K562 (cell line): ENCODE measurements around the gene CNPPD1. TPM values are rescaled to one million over a fixed set of nuclear protein-coding genes. Genes with fewer than 3 reads are reported as not detected.

Experiments
- GABPB2 ChIP-seq: fragments of 250-450 bp; sonication (Bioruptor Pico); conservative IDR thresholded peaks from 2 replicates; pipeline ENCODE4 v1.5.1; 2021; ENCODE audit warnings: mild to moderate bottlenecking
- HDAC3 ChIP-seq: fragments of 450-650 bp; IDR thresholded peaks from 2 replicates; pipeline ENCODE4 v1.6.1; 2018; ENCODE audit warnings: borderline replicate concordance, mild to moderate bottlenecking, moderate library complexity; ENCODE audit not compliant: partially characterized antibody
- KAT2B ChIP-seq: IDR thresholded peaks from one replicate; pipeline ENCODE4 v1.6.1; 2012; ENCODE audit warnings: low read depth, mild to moderate bottlenecking, control low read depth, inconsistent platforms, low read length, moderate library complexity
- MCM2 ChIP-seq: fragments of 450-650 bp; IDR thresholded peaks from 2 replicates; pipeline ENCODE4 v1.6.1; 2017; ENCODE audit warnings: low read depth, mild to moderate bottlenecking
- NFIX ChIP-seq: fragments of 250-450 bp; sonication (Bioruptor Pico); IDR thresholded peaks from 2 replicates; pipeline ENCODE4 v1.4.0; 2020; ENCODE audit warnings: low read depth, mild to moderate bottlenecking, moderate library complexity
- NONO ChIP-seq, 2 experiments: fragments of 200-400 bp in 1 of 2; fragments of 450-650 bp in 1 of 2; formaldehyde crosslinking in 1 of 2; IDR thresholded peaks; 2 replicates each; pipeline ENCODE4 v1.6.1; 2017; ENCODE audit warnings: low read depth in 2 of 2, mild to moderate bottlenecking in 2 of 2, moderate library complexity in 2 of 2, low read length in 1 of 2
- RBM39 ChIP-seq: fragments of 200-400 bp; formaldehyde crosslinking; optimal IDR thresholded peaks from 2 replicates; pipeline ENCODE3; 2018; ENCODE audit warnings: low read depth, low read length
- RHOXF2B ChIP-seq: fragments of 250-450 bp; sonication (Bioruptor Pico); conservative IDR thresholded peaks from 2 replicates; pipeline ENCODE4 v1.5.1; 2021
- SNRNP70 ChIP-seq: fragments of 200-400 bp; formaldehyde crosslinking; optimal IDR thresholded peaks from 2 replicates; pipeline ENCODE3; 2017; ENCODE audit warnings: low read depth, low read length
- SRSF1 ChIP-seq: fragments of 200-400 bp; formaldehyde crosslinking; IDR thresholded peaks from 2 replicates; pipeline ENCODE4 v1.6.1; 2017; ENCODE audit warnings: mild to moderate bottlenecking, low read depth, low read length, moderate library complexity
- ZNF324 ChIP-seq: fragments of 250-450 bp; sonication (Bioruptor Pico); IDR thresholded peaks from 2 replicates; pipeline ENCODE4 v1.4.0; 2020; ENCODE audit warnings: mild to moderate bottlenecking
- ZNF354B ChIP-seq: fragments of 250-450 bp; sonication (Bioruptor Pico); IDR thresholded peaks from 2 replicates; pipeline ENCODE4 v1.4.0; 2020
- ZNF695 ChIP-seq: fragments of 450-650 bp; formaldehyde crosslinking; IDR thresholded peaks from 2 replicates; pipeline ENCODE4 v1.4.0; 2020; ENCODE audit warnings: mild to moderate bottlenecking, moderate library complexity
- ZNF780A ChIP-seq: fragments of 250-450 bp; sonication (Bioruptor Pico); IDR thresholded peaks from 2 replicates; pipeline ENCODE4 v1.5.0; 2021; ENCODE audit warnings: mild to moderate bottlenecking
- polyA plus RNA-seq, 8 experiments: library from polyadenylated mRNA; depleted of rRNA in 4 of 8; stranded (reverse) in 5 of 8; unstranded in 3 of 8; fragments of >200 nt; fragmentation: Nextera tagmentation in 2 of 8; fragmentation: Illumina TruSeq in 1 of 8; extraction: Ambion mirVana in 2 of 8; extraction: Trizol in 1 of 8; gene quantifications; 2 replicates each; pipeline versions ENCODE4 v1.2.1 to v1.2.3, GENCODE V29; 2011 to 2014; ENCODE audit warnings: inconsistent platforms in 1 of 8, missing spikeins in 1 of 8
- total RNA-seq, 7 experiments: library from RNA; depleted of rRNA in 6 of 7; stranded (reverse); fragments of >200 nt in 6 of 7; fragmentation: Illumina TruSeq in 2 of 7; extraction: Trizol in 2 of 7; gene quantifications; 2 replicates each; pipeline versions ENCODE4 v1.2.1 to v1.2.3, GENCODE V29; 2011 to 2021; ENCODE audit warnings: low replicate concordance in 1 of 7
- TF ChIP-seq, protein P1 (sequence below): fragments of 250-450 bp; sonication (Bioruptor Pico); IDR thresholded peaks from 2 replicates; pipeline ENCODE4 v1.5.0; 2021
- TF ChIP-seq, protein P2 (sequence below): sonication (generic); IDR thresholded peaks from 2 replicates; pipeline ENCODE4 v1.6.1; 2016
- TF ChIP-seq, protein P3 (sequence below): fragments of 250-450 bp; sonication (Bioruptor Pico); IDR thresholded peaks from 2 replicates; pipeline ENCODE4 v1.8.0; 2022; ENCODE audit warnings: moderate library complexity, mild to moderate bottlenecking, inconsistent platforms
- TF ChIP-seq, protein P4 (sequence below): IDR thresholded peaks from 2 replicates; pipeline ENCODE4 v1.6.1; 2012; ENCODE audit warnings: low read depth, low read length, improper control_type of control experiment, borderline replicate concordance
- TF ChIP-seq, protein P5 (sequence below): fragments of 450-650 bp; formaldehyde crosslinking; IDR thresholded peaks from 2 replicates; pipeline ENCODE4 v1.4.0; 2020; ENCODE audit warnings: mild to moderate bottlenecking, moderate library complexity

The CNPPD1 gene
- total and polyA plus RNA-seq, 9 of the 15 experiments (the other 6 are each of a cell fraction or from before 2014, with no cell fraction given): 9.9 to 53.5 (median 27.0) TPM

DNA sequence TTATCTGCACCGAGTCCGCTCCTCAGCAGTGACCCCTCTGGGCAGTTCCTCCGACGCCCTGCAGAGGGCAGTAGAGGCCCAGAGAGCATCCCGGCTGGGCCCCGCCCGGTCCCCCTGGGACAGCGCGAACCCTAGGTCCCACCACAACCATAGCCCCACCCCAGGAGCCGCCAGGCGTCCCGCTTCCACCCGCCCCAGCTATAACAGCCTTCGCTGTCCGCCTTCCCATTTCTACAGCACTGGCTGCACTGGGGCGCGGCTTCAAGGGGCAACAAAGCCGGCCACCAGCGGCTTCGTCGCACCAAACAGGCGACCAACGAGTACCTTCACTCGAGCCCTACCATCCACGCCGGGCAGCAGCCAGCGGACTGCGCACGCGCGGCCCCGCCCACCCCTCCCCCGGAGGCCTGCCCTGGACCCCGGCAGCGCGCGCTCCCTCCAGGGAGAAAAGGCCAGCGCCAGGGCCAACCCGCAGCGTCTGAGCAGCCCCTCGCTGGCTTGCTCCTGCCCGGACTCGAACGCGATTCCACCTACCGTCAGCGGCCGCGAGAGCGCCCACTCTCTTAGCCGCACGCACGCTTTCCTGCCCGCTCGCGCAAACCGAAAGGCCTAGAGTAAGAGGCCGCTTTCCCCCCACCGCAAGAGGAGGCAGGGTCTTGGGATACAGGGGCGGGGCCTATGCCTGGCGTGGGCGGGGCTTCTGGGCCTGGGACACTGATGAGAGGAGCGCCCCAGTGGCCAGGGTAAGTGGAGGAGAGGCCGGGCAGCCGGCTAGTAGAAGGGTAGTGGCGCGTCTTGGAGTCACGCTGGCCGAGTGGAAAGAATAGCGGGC, 16.3 kb downstream of the CNPPD1 start, which contains the start of gene NHEJ1 (continued):
- TF ChIP-seq, protein P1, sequence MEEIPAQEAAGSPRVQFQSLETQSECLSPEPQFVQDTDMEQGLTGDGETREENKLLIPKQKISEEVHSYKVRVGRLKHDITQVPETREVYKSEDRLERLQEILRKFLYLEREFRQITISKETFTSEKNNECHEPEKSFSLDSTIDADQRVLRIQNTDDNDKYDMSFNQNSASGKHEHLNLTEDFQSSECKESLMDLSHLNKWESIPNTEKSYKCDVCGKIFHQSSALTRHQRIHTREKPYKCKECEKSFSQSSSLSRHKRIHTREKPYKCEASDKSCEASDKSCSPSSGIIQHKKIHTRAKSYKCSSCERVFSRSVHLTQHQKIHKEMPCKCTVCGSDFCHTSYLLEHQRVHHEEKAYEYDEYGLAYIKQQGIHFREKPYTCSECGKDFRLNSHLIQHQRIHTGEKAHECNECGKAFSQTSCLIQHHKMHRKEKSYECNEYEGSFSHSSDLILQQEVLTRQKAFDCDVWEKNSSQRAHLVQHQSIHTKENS (CRISPR knock-in tag): no peak
- TF ChIP-seq, protein P2, sequence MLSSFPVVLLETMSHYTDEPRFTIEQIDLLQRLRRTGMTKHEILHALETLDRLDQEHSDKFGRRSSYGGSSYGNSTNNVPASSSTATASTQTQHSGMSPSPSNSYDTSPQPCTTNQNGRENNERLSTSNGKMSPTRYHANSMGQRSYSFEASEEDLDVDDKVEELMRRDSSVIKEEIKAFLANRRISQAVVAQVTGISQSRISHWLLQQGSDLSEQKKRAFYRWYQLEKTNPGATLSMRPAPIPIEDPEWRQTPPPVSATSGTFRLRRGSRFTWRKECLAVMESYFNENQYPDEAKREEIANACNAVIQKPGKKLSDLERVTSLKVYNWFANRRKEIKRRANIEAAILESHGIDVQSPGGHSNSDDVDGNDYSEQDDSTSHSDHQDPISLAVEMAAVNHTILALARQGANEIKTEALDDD: no peak
- TF ChIP-seq, protein P3, sequence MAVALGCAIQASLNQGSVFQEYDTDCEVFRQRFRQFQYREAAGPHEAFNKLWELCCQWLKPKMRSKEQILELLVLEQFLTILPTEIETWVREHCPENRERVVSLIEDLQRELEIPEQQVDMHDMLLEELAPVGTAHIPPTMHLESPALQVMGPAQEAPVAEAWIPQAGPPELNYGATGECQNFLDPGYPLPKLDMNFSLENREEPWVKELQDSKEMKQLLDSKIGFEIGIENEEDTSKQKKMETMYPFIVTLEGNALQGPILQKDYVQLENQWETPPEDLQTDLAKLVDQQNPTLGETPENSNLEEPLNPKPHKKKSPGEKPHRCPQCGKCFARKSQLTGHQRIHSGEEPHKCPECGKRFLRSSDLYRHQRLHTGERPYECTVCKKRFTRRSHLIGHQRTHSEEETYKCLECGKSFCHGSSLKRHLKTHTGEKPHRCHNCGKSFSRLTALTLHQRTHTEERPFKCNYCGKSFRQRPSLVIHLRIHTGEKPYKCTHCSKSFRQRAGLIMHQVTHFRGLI: no peak
- TF ChIP-seq HDAC3: no peak
- no peak for TF ChIP-seq ZNF324
- TF ChIP-seq NFIX (CRISPR knock-in tag): no peak
- TF ChIP-seq RHOXF2B (CRISPR knock-in tag): no peak
- no peak for TF ChIP-seq KAT2B
- TF ChIP-seq MCM2: no peak
- no peak for TF ChIP-seq RBM39
- TF ChIP-seq, protein P4, sequence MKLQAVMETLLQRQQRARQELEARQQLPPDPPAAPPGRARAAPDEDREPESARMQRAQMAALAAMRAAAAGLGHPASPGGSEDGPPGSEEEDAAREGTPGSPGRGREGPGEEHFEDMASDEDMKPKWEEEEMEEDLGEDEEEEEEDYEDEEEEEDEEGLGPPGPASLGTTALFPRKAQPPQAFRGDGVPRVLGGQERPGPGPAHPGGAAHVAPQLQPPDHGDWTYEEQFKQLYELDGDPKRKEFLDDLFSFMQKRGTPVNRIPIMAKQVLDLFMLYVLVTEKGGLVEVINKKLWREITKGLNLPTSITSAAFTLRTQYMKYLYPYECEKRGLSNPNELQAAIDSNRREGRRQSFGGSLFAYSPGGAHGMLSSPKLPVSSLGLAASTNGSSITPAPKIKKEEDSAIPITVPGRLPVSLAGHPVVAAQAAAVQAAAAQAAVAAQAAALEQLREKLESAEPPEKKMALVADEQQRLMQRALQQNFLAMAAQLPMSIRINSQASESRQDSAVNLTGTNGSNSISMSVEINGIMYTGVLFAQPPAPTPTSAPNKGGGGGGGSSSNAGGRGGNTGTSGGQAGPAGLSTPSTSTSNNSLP: no peak
- TF ChIP-seq ZNF780A (CRISPR knock-in tag): no peak
- no peak for TF ChIP-seq SNRNP70
- TF ChIP-seq, protein P5, sequence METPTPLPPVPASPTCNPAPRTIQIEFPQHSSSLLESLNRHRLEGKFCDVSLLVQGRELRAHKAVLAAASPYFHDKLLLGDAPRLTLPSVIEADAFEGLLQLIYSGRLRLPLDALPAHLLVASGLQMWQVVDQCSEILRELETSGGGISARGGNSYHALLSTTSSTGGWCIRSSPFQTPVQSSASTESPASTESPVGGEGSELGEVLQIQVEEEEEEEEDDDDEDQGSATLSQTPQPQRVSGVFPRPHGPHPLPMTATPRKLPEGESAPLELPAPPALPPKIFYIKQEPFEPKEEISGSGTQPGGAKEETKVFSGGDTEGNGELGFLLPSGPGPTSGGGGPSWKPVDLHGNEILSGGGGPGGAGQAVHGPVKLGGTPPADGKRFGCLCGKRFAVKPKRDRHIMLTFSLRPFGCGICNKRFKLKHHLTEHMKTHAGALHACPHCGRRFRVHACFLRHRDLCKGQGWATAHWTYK (CRISPR knock-in tag): no peak
- TF ChIP-seq SRSF1: no peak
- no peak for TF ChIP-seq GABPB2 (CRISPR knock-in tag)
- TF ChIP-seq ZNF695 (CRISPR knock-in tag): no peak
- TF ChIP-seq ZNF354B (CRISPR knock-in tag): no peak
- no peak for TF ChIP-seq NONO (IDR thresholded peaks at IDR 0.05; ENCODE audit: low read depth in 2 of 2, low read length in 1 of 2)
